Thymus (tissue), 11 donors: Measurements from ENCODE around the gene LAIR1. TPM values are rescaled to one million over a fixed set of nuclear protein-coding genes. Genes with fewer than 3 reads are reported as not detected.

Source experiments
- DNase-seq, 9 donors: peaks; one replicate each; pipeline ENCODE4 v3.0.0-alpha.2; 2013; ENCODE audit warnings: low spot score in 9 of 9, low read depth in 6 of 9, missing footprints in 1 of 9
- H3K27ac ChIP-seq, 2 donors: one replicate each; pipeline ENCODE4 v1.5.1; 2013; ENCODE audit warnings: control low read depth in 1 of 2, low read depth in 1 of 2, low read length in 1 of 2, mild to moderate bottlenecking in 1 of 2, moderate library complexity in 1 of 2
- H3K27me3 ChIP-seq, 2 donors: one replicate each; pipeline ENCODE4 v1.5.1; 2013; ENCODE audit warnings: low read length in 1 of 2; ENCODE audit not compliant: control insufficient read depth in 2 of 2, insufficient read depth in 1 of 2
- H3K36me3 ChIP-seq, 2 donors: one replicate each; pipeline ENCODE4 v1.5.1; 2013; ENCODE audit warnings: low read length in 1 of 2, mild to moderate bottlenecking in 1 of 2, moderate library complexity in 1 of 2; ENCODE audit not compliant: control insufficient read depth in 2 of 2, insufficient read depth in 2 of 2
- H3K4me1 ChIP-seq, 2 donors: one replicate each; pipeline ENCODE4 v1.5.1; 2013; ENCODE audit warnings: low read length in 2 of 2; ENCODE audit not compliant: control insufficient read depth in 2 of 2, insufficient read depth in 2 of 2
- H3K4me3 ChIP-seq, 2 donors: one replicate each; pipeline ENCODE4 v1.5.1; 2013; ENCODE audit warnings: low read length in 2 of 2, control low read depth in 1 of 2, mild to moderate bottlenecking in 1 of 2
- H3K9me3 ChIP-seq, 2 donors: one replicate each; pipeline ENCODE4 v1.5.1; 2013; ENCODE audit warnings: low read length in 1 of 2, mild to moderate bottlenecking in 1 of 2; ENCODE audit not compliant: control insufficient read depth in 2 of 2, insufficient read depth in 1 of 2
- WGBS: extraction: QIAGEN DNeasy Blood & Tissue Kit; methylation state at CpG from one replicate; pipeline ENCODE4 v1.1.7; 2013; 5-methylcytosine and 5-hydroxymethylcytosine counted together
- polyA plus RNA-seq: library from polyadenylated mRNA; stranded (reverse); fragments of 200-250 nt; gene quantifications from one replicate; pipeline ENCODE4 v1.2.3, GENCODE V29; 2013
- total RNA-seq: library from RNA; stranded (reverse); fragments of 120-200 nt; gene quantifications from one replicate; pipeline ENCODE4 v1.2.4, GENCODE V29; 2013
- donor health status: healthy.

The LAIR1 gene
- total and polyA plus RNA-seq, 2 donors = 127 to 128 TPM

DNA sequence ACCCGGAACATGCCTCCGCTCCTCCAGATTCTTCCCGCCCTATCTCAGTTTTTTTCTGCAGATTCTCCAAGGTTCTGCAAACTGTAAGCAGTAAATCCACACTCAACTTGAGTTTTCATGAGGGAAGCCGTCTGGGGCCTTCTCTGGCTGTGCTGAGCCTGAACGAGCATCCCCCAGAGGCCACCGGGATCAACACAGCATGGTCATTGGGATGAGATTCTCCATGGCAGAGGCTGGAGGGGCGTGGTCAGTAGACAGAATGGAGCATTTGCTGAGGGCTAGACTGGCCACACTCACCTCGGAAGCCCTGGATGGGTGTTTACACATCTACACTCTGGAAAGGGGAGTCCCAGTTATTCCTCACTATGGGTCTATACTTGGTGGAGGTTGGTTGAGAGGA, 23.4 kb downstream of the LAIR1 start:
- H3K9me3 ChIP-seq = no peaks in the 10 kb centered on the region
- 89% methylated on average over 8 of the region's 8 CpGs for WGBS
- H3K27ac ChIP-seq = no peak overlapping the region
- no peak for DNase-seq
- no peaks in the 10 kb centered on the region for H3K4me1 ChIP-seq
- H3K27me3 ChIP-seq = no peaks in the 10 kb centered on the region
- H3K4me3 ChIP-seq = no peak overlapping the region
- no peaks in the 10 kb centered on the region for H3K36me3 ChIP-seq

DNA sequence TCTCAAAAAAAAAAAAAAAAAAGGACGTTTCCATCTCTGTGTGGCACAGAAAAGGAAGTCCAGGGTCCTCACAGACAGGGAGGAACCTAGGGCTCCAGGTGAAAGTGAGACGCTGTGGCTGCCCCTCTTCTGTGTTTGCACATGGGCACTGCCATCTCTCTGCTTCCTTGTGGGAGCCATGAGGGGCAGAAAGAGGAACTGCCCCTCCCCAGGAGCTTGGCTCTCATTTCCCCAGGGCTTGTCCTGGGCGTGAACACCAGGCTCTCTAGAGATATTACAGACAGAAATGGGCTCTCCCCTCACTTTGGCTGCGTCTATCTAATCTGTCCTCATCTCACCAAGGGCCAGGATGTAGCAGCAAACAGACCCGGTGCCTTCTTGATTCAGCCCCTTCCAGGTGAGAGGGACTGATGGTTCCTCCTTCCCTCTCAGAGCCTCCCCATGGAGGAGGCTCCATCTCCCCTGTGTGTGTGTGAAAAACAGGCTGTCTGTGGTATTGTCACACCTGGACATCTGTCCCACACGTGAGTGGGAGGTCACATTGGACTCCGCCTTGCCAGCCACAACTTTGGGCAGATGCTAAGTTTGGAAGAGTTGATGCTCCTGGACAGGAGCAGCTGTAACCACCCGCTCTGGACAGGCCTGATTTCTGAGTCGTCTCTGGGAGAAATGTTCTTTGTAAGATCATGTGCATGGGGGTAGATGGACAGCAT, 24.9 kb downstream of the LAIR1 start:
- H3K27ac ChIP-seq = no peak overlapping the region
- H3K4me3 ChIP-seq = no peak overlapping the region
- H3K27me3 ChIP-seq = no peaks in the 10 kb centered on the region
- H3K36me3 ChIP-seq = no peaks in the 10 kb centered on the region
- 38% methylated on average over 9 of the region's 9 CpGs for WGBS
- no peak for DNase-seq
- H3K4me1 ChIP-seq = no peaks in the 10 kb centered on the region
- H3K9me3 ChIP-seq = no peaks in the 10 kb centered on the region

DNA sequence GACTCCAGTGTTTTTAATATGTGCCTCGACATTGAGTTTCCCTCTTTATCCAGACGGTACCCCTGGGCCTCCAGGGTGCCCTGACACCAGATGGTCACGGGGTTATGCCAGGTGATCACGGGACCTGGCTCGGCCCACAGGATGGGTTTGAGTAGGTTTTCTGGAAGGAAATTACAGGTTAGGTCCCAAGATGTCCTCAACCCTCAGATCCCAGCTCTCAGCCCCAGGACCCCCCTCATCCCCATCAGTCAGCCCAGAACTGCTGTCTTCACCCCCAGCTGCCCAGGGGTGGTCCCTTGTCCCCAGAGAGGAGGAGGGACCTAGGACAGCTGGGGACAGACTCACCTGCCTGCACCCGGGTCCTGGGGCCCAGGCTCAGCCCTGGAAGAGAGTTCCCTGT, 26.2 kb downstream of the LAIR1 start:
- Histone ChIP-seq H3K36me3 (no peaks in the 10 kb centered on the region), H3K27me3 (no peaks in the 10 kb centered on the region), H3K27ac (no peak overlapping the region), H3K4me3 (no peak overlapping the region), H3K9me3 (no peaks in the 10 kb centered on the region), H3K4me1 (no peaks in the 10 kb centered on the region)
- 96% methylated on average over 6 of the region's 6 CpGs for WGBS
- no peak for DNase-seq

DNA sequence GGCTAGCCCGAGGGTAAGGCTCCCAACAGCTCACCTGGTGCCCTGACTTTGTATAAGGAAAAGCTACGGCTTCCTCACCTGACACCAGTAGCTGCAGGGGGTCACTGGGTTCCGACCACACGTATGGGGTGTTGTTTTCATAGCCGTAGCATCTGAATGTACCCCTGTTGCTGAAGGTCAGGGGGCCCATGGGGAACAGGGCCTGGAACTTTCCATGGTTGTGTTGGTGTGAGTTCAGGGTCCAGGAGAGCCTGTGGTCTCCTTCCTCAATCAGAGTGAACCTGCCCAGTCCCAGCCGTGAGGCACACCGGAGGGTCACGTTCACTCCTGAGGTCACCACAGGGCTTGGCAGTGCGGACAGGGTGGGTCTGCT, 26.9 kb downstream of the LAIR1 start:
- H3K4me3 ChIP-seq = no peak overlapping the region
- no peaks in the 10 kb centered on the region for H3K27me3 ChIP-seq
- 98% methylated on average over 9 of the region's 9 CpGs for WGBS
- H3K27ac ChIP-seq = no peak overlapping the region
- no peaks in the 10 kb centered on the region for H3K9me3 ChIP-seq
- H3K4me1 ChIP-seq = no peaks in the 10 kb centered on the region
- no peaks in the 10 kb centered on the region for H3K36me3 ChIP-seq
- no peak for DNase-seq

DNA sequence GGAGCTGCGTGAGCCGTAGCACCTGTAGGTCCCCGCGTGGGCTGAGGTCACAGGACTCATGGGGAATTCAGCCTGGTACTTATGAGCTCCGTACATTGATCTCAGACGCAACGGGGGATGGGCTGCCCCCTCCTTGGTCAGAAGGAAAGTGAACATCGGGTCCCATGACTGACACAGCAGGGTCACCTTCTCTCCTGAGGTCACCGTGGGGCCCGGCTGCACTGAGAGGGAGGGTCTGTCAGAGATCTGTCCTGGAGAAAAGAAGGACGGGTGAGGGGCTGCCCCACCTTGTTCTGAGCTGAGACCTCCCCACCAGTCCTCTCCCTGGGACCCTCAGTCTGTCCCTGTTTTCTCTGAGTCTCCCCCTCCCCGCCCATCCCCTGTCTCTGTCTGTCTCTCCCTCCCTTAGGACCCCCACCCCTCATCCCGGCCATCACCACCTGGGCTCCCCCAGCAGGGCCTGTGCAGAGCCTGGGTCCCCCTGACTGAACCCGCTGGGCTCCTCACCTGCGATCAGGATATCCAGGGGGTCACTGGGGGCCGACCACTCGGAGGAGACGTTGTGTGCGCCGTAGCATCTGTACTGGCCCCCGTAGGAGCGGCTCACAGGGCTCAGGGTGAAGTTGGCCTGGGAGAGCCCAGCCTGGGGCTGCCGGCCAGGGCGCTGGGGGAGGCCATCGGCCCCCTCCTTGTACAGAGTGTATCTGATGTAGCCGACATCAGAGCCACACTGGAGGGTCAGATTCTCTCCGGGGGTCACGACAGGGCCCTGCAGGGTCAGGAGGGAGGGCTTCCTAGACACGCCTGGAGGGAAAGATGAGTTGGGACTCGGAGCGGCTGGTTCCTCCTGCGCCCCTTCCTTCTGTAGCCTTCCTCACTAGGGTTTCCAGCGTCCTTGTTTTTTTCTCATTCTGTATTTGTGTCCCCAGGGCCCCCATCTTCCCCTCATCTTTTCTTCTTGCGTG, 27.6 kb downstream of the LAIR1 start:
- no peaks in the 10 kb centered on the region for H3K27me3 ChIP-seq
- DNase-seq = no peak
- WGBS = 95% methylated on average over 34 of the region's 34 CpGs
- no peaks in the 10 kb centered on the region for H3K9me3 ChIP-seq
- H3K27ac ChIP-seq = no peak overlapping the region
- H3K4me3 ChIP-seq = no peak overlapping the region
- no peaks in the 10 kb centered on the region for H3K36me3 ChIP-seq
- no peaks in the 10 kb centered on the region for H3K4me1 ChIP-seq

DNA sequence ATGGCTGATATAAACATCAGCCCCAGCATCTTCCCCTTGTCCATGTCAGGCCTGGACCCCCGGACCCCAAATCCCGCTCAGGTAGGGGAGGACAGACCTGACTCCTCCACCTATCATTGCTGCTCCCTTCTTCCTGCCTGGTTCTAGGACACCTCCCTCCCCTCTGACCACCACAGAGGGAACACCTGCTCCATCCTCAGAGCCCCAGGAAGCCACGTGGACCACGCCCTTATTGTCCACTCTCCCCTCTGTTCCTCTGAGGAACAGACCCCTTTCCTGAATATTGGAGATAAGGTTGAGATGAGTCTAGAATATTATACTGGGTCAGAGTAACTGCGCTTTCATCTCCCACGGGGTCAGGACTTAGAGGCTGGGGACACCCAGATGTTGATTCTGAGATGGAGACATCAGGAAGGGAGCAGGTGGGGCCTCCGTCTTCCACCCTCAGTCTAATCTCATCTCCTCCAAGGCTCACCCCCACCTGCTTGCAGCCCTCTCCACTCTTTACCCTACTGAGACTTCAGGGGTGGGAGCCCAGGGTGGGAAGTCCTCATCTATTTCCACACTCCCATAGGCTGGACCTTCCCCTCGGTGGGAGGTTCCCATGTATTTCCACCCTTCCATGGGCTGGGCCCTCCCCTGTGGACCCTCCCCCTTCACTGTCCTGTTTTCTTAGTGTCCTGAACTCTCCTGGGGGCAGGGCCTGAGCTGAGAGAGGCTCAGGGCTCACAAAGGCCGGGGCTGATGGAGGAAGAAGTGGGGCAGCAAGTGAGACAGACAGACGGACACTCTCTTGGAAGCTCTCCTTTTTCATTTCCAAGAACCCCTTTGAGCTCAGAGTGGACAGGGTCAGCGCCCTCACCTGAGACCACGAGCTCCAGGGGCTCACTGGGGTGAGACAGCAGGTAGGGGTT, 28.5 kb downstream of the LAIR1 start:
- Histone ChIP-seq H3K27me3 (no peaks in the 10 kb centered on the region), H3K4me3 (no peak overlapping the region), H3K4me1 (no peaks in the 10 kb centered on the region), H3K27ac (no peak overlapping the region), H3K36me3 (no peaks in the 10 kb centered on the region), H3K9me3 (no peaks in the 10 kb centered on the region)
- DNase-seq = no peak
- 84% methylated on average over 12 of the region's 12 CpGs for WGBS

DNA sequence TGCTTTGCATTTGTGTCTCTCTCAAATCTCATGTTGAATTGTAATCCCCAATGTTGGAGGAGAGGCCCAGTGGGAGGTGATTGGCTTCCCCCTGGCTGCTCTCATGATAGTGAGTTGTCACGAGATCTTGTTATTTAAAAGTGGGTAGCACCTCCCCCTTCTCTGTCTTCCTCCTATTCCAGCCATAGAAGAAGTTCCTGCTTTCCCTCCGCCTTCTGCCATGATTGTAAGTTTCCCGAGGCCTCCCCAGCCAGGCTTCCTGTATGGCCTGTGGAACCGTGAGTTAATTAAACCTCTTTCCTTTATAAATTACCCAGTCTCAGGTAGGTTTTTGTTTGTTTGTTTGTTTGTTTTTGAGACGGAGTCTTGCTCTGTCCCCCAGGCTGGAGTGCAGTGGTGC, 29.6 kb downstream of the LAIR1 start:
- H3K36me3 ChIP-seq = no peaks in the 10 kb centered on the region

DNA sequence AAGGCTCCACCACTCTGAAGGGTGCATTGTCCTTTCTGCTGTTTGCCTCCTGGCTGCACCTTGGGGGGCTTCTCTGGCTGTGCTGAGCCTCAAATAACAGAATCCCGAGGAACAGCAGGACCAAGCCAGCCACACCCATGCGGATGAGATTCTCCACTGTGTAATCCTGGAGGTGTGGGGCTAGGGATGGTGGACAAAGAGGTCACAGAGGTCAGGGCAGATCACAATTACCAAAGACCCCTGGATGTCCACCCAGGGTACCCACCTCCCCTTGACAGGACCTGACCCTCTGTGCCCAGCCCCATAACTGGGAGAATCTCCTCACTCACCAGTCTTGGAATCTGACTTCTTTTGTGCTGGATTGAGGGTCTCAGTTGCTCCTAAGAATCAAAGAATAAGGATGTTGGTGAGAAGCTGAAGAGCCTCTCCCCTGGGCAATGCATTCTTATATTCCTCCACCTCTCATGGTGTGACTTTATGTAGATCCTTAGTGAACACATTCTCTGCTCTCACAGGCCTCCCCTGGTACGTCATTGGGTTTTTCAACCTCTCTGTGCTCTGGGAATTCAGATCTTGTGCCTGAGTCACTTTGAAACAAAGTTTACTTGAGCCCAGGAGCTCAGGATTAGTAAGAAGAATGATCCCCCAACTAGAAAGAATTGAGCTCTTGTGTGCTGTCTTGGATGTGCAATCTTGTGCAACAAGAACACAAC, 31.0 kb downstream of the LAIR1 start:
- no peaks in the 10 kb centered on the region for H3K9me3 ChIP-seq
- H3K4me1 ChIP-seq = no peaks in the 10 kb centered on the region
- H3K27ac ChIP-seq = no peak overlapping the region
- 95% methylated on average over 3 of the region's 3 CpGs for WGBS
- H3K4me3 ChIP-seq = no peak overlapping the region
- H3K36me3 ChIP-seq = no peaks in the 10 kb centered on the region
- DNase-seq = no peak
- no peaks in the 10 kb centered on the region for H3K27me3 ChIP-seq

More for the DNA sequence above, 29.6 kb downstream of the LAIR1 start:
- 82% methylated on average over 5 of the region's 5 CpGs for WGBS
- no peak for DNase-seq
- Histone ChIP-seq H3K4me3 (no peak overlapping the region), H3K27ac (no peak overlapping the region), H3K27me3 (no peaks in the 10 kb centered on the region), H3K4me1 (no peaks in the 10 kb centered on the region), H3K9me3 (no peaks in the 10 kb centered on the region)
